H1 (cell line): Measurements from ENCODE around the gene MRRF. TPM values are rescaled to one million over a fixed set of nuclear protein-coding genes. Genes with fewer than 3 reads are reported as not detected.

Experiments used
- CHD2 ChIP-seq: IDR thresholded peaks from 2 replicates; pipeline ENCODE4 v1.6.1; 2012; ENCODE audit warnings: low read length, improper control_type of control experiment
- EZH2 ChIP-seq: fragments of 200-600 bp; sonication (generic); IDR thresholded peaks from 2 replicates; pipeline ENCODE4 v1.7.1; 2012; ENCODE audit warnings: low read depth, mild to moderate bottlenecking, moderate library complexity, low read length, inconsistent platforms; ENCODE audit not compliant: severe bottlenecking
- HDAC2 ChIP-seq, 2 experiments: fragments of 300-600 bp in 1 of 2; sonication (generic) in 1 of 2; IDR thresholded peaks; 2 replicates each; pipeline ENCODE4 v1.6.1; 2011 to 2012; ENCODE audit warnings: low read depth in 2 of 2, low read length in 2 of 2, mild to moderate bottlenecking in 2 of 2, moderate library complexity in 2 of 2, borderline replicate concordance in 1 of 2, inconsistent platforms in 1 of 2
- RNF2 ChIP-seq: fragments of 200-900, 300-1000 bp; sonication (generic); IDR thresholded peaks from 2 replicates; pipeline ENCODE4 v1.7.1; 2016; ENCODE audit warnings: borderline replicate concordance, low read depth, mild to moderate bottlenecking, antibody characterized with exemption, low read length; ENCODE audit not compliant: poor library complexity, severe bottlenecking; ENCODE audit errors: missing control alignments
- USF2 ChIP-seq: IDR thresholded peaks from 2 replicates; pipeline ENCODE4 v1.6.1; 2011; ENCODE audit warnings: low read length, improper control_type of control experiment
- polyA plus RNA-seq, 7 experiments: library from polyadenylated mRNA; depleted of rRNA in 3 of 7; stranded (reverse) in 5 of 7; unstranded in 2 of 7; fragments of >200 nt in 5 of 7; fragments of 200-250 nt in 2 of 7; gene quantifications; 1 replicate in 5 of 7; 2 replicates in 1 of 7; 4 replicates in 1 of 7; pipeline versions ENCODE4 v1.2.1 to v1.2.3, GENCODE V29; 2011 to 2013; ENCODE audit warnings: missing spikeins in 2 of 7, mixed read lengths in 2 of 7
- total RNA-seq: library from RNA; stranded (reverse); fragmentation: NEBNext Ultra II Directional; extraction: Animal tissue kit (Norgen Biotek cat#: 25700); gene quantifications from 2 replicates; pipeline ENCODE4 v1.2.1, GENCODE V29; 2021

Gene MRRF
- total and polyA plus RNA-seq, 2 of the 8 experiments (the other 6 are each of a cell fraction or from before 2014, with no cell fraction given): 29.4 to 47.8 TPM

DNA sequence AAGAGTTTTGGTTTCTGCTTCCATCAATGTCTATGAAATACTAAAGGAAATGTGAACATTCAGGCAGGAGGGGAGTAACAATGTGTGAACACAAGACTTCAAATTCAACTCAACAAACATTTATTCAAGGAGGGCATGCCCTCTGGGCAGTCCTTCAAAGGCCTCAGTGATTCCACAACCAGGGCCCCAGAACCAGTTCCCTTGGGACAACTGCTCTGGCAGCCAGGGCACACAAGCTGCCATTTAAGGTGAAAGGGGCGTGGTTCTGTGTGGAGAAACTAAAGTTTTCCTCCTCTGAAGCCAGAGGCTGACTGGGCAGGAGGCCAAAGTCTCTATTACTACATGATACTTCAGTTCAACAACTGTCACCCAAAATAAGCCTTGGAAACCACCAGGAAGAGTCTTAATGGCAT, 3.2 kb upstream of the MRRF start (continued):
- TF ChIP-seq HDAC2 (IDR thresholded peaks at IDR 0.05; ENCODE audit: borderline replicate concordance in 1 of 2, low read depth in 2 of 2, low read length in 2 of 2) (no peak), RNF2 (no peak), CHD2 (no peak), USF2 (no peak), EZH2 (no peak)
- TF ChIP-seq, all 59 proteins: peak for 0
